ENCODE data around the gene BICC1.

- TF ChIP-seq CTCF (IDR thresholded peaks at IDR 0.05) (no peak), EZH2 (IDR thresholded peaks at IDR 0.05; ENCODE audit: borderline replicate concordance, insufficient read depth, low read depth, low read length, poor library complexity, severe bottlenecking) (no peak)
Observed at GRCh38 chr10:58712141-58712540, 199.5 kb downstream of the BICC1 start.

Data from B cell (primary cell).